Ovary (tissue), 9 donors: Measurements from ENCODE around the gene UBE2V1. TPM values are rescaled to one million over a fixed set of nuclear protein-coding genes. Genes with fewer than 3 reads are reported as not detected.

Experiments
- DNase-seq, 5 donors: peaks; one replicate each; pipeline ENCODE4 v3.0.0-alpha.2; 2019 to 2020
- H3K27ac ChIP-seq, 2 donors: fragments of 200-600 bp; one replicate each; pipeline versions ENCODE4 v1.5.1 to v1.8.0; 2019 to 2022
- H3K27me3 ChIP-seq: fragments of 200-600 bp; one replicate; pipeline ENCODE4 v1.8.0; 2022
- H3K36me3 ChIP-seq: fragments of 200-600 bp; sonication (generic); one replicate; pipeline ENCODE4 v1.5.1; 2019
- H3K4me1 ChIP-seq: one replicate; pipeline ENCODE4 v1.8.1; 2013; ENCODE audit warnings: mild to moderate bottlenecking, moderate library complexity; ENCODE audit not compliant: insufficient read depth
- H3K4me3 ChIP-seq: fragments of 200-600 bp; sonication (generic); one replicate; pipeline ENCODE4 v1.5.1; 2017
- H3K9me3 ChIP-seq, 2 donors: fragments of 200-600 bp in 1 of 2; sonication (generic) in 1 of 2; one replicate each; pipeline versions ENCODE4 v1.5.1 to v1.8.1; 2013 to 2019; ENCODE audit warnings: mild to moderate bottlenecking in 1 of 2, moderate library complexity in 1 of 2
- CTCF ChIP-seq, 3 donors: fragments of 450-650 bp in 2 of 3; fragments of 200-600 bp in 1 of 3; IDR thresholded peaks; one replicate each; pipeline versions ENCODE4 v1.5.1 to v1.8.0; 2016 to 2022; ENCODE audit warnings: antibody characterized with exemption in 3 of 3, mild to moderate bottlenecking in 1 of 3
- EP300 ChIP-seq: sonication (generic); formaldehyde crosslinking; IDR thresholded peaks from one replicate; pipeline ENCODE4 v1.6.1; 2017; ENCODE audit warnings: antibody characterized with exemption
- POLR2A ChIP-seq: fragments of 450-650 bp; IDR thresholded peaks from one replicate; pipeline ENCODE4 v1.6.1; 2017; ENCODE audit warnings: antibody characterized with exemption, mild to moderate bottlenecking, moderate library complexity
- WGBS, 3 donors: extraction: QIAGEN DNeasy Blood & Tissue Kit in 1 of 3; methylation state at CpG; one replicate each; pipeline versions ENCODE4 v1.1.5 to v1.1.7; 2013 to 2017; 5-methylcytosine and 5-hydroxymethylcytosine counted together
- intact Hi-C, 4 donors: fragments of 100-400 bp; cut with DNase I; formaldehyde crosslinking; loops; one replicate each; pipeline versions ENCODE4 v1.11.0 to v1.15.1; 2022 to 2023
- polyA plus RNA-seq, 2 donors: library from polyadenylated mRNA; stranded (reverse); fragments of 200-250 nt in 1 of 2; fragments of 350-450 nt in 1 of 2; fragmentation: Illumina TruSeq in 1 of 2; extraction: RNeasy Lipid Tissue Mini Kit (QIAGEN cat#74804) in 1 of 2; gene quantifications; one replicate each; pipeline ENCODE4 v1.2.3, GENCODE V29; 2013 to 2014
- total RNA-seq, 7 donors: library from RNA; depleted of rRNA in 2 of 7; stranded (reverse); fragments of >200 nt in 2 of 7; fragmentation: NEBNext Ultra II Directional in 3 of 7; extraction: Animal tissue kit (Norgen Biotek cat#: 25700) in 3 of 7; gene quantifications; one replicate each; pipeline versions ENCODE4 v1.1.0 to v1.2.4, GENCODE V29; 2016 to 2023
- donor health status: DM: no; HTN: no; CAD: no; lungs with moderate emphysema.
- donor health status: DM: no; HTN: no; CAD: no.
- donor health status: Bipolar disorder and iron deficiency.
- donor health status: DM: yes; HTN: yes; CAD: no.
- donor health status: DM: no; HTN: no; CAD: no.
- donor health status: DM: yes; HTN: yes; CAD: no.

The UBE2V1 gene
- total and polyA plus RNA-seq, 9 donors, result 43.6 to 189 (median 77.2) TPM

- Histone ChIP-seq H3K4me1 (no peaks in the 10 kb centered on the region), H3K4me3 (no peak overlapping the region), H3K9me3 (no peaks in the 10 kb centered on the region), H3K27me3 (no peaks in the 10 kb centered on the region), H3K27ac (no peak overlapping the region), H3K36me3 (no peaks in the 10 kb centered on the region)
- TF ChIP-seq CTCF (IDR thresholded peaks at IDR 0.05) (no peak), EP300 (no peak), POLR2A (no peak)
- intact Hi-C loops, result loop anchor here in 1 of 4 donors (5.0 kb wide), 1 partner anchor 37 kb away; no protein-coding TSS in a partner anchor
- 89 to 91% (median 89%) methylated on average over 13 of the region's 13 CpGs for WGBS, 3 donors
- DNase-seq, result no peak
Measured at GRCh38 chr20:50129662-50130355, 16.9 kb upstream of the UBE2V1 start.

DNA sequence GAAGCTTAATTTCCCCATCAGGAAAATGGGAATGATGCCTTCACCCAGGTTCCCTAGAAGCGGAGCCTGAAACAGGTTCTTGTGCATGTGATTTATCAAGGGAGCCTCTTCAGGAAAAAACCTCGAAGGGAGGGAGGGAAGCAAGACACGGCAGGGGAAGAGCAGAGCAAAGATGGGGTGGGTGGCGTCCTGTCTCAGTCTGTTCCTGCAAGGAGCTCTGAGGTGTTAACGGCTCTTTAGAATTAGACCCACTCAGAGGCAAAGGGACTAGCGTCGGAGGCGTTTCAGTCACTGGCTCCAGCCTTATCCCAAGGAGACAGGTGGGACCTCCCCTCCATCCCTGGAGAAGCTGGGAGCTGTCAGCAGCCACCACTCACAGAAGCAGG lies 15.6 kb upstream of the UBE2V1 start:
- intact Hi-C loops, result no loop called here
- Histone ChIP-seq H3K9me3 (no peaks in the 10 kb centered on the region), H3K27ac (no peak overlapping the region), H3K27me3 (no peaks in the 10 kb centered on the region), H3K4me3 (no peak overlapping the region), H3K4me1 (no peaks in the 10 kb centered on the region), H3K36me3 (no peaks in the 10 kb centered on the region)
- TF ChIP-seq CTCF (IDR thresholded peaks at IDR 0.05) (no peak), EP300 (no peak), POLR2A (no peak)
- DNase-seq, result no peak
- WGBS, 3 donors, result 85 to 86% (median 86%) methylated on average over 8 of the region's 8 CpGs

GRCh38 chr20:50127587-50128519 lies 14.9 kb upstream of the UBE2V1 start:
- WGBS, 3 donors, result 91% methylated on average over 26 to 28 of the region's 28 CpGs
- no peak overlapping the region for H3K4me3 ChIP-seq
- intact Hi-C loops, result no loop called here
- TF ChIP-seq POLR2A (no peak), CTCF (IDR thresholded peaks at IDR 0.05) (no peak), EP300 (no peak)
- H3K27me3 ChIP-seq, result no peaks in the 10 kb centered on the region
- DNase-seq, result no peak
- no peaks in the 10 kb centered on the region for H3K36me3 ChIP-seq
- H3K27ac ChIP-seq, result no peak overlapping the region
- H3K4me1 ChIP-seq, result no peaks in the 10 kb centered on the region
- no peaks in the 10 kb centered on the region for H3K9me3 ChIP-seq

- no peak for TF ChIP-seq POLR2A
- TF ChIP-seq CTCF (IDR thresholded peaks at IDR 0.05), result no peak
- TF ChIP-seq EP300, result no peak
- H3K4me3 ChIP-seq, result no peak overlapping the region
- no peak overlapping the region for H3K27ac ChIP-seq
- no peaks in the 10 kb centered on the region for H3K4me1 ChIP-seq
- 58 to 63% (median 59%) methylated on average over 4 of the region's 4 CpGs for WGBS, 3 donors
- no peaks in the 10 kb centered on the region for H3K36me3 ChIP-seq
- no peak for DNase-seq
- H3K9me3 ChIP-seq, result no peaks in the 10 kb centered on the region
- intact Hi-C loops, result no loop called here
- no peaks in the 10 kb centered on the region for H3K27me3 ChIP-seq
Measured at GRCh38 chr20:50126662-50127061, 13.7 kb upstream of the UBE2V1 start.
